ENCODE results near the gene GPR137.

Gene GPR137

DNA sequence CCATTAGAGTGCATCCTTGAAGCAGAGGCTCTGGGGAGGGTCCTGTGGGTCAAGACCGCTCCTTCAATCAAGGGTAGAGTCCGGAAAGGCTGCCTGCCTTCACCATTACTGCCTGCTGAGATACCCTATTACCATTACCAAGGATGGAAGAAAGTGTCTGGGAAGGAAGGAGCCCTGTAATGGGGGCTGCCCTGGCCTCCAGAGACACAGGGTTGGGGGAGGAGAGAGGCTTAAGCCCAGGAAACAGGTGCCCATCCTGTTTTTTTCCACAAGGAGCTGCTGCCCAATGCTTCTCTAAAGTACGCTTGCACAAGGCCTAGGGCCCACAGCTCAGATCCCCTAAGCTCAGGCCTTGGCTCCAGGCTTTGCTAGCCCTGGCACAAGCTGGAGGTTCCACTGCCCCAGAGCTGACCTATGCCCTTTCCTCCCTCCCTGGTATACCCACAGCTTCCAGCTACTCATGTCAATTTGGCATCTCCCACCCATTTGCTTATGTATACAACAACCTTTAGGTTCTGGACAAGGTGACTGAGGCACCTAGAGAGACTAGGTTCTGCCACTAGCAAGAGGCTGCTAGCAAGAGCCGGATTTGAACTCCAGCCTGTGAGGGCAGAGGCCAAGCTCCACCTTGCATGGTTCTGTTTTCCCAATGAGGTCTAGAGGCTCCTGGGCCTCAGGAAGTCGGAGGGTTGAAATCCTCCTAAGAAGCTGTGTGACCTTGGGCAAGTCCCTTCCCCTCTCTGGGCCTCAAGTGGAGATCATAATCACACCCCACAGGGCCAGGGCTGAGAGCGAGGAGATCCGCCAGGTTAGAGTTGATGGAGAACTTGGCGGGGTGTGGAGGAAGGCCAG is 35.9 kb upstream of the GPR137 start:
- DNase-seq (ENCODE audit: low spot score): no peak

DNA sequence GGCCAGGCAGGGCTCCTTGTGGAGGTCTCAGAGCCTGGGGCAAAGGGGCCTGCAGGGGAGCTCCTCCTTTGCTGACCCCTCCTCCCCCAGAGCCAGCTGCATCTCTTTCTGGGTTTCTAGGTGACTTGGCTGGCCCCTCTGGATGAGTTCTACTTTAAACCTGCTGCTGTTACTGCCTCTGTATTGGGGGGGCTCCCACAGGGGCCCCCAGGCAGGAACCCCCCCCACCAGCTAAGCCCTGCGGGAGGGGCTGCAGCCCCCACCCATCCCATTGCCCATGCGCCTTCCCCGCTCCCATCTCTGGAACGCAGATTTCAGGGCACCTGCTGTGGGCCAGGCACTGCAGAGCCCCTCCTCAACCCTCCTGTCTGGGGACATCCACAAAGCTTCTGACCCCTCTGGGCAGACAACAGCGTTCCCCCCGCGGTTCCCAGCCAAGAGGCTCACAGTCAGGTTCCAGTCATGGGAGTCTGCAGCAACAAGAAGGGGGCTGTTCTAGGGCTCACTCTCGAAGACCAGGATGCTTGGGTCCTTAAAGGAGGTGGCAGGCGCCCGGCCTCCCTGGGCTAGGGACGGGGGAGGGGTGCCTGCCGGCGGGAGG is 35.1 kb upstream of the GPR137 start:
- DNase-seq (ENCODE audit: low spot score): no peak

DNA sequence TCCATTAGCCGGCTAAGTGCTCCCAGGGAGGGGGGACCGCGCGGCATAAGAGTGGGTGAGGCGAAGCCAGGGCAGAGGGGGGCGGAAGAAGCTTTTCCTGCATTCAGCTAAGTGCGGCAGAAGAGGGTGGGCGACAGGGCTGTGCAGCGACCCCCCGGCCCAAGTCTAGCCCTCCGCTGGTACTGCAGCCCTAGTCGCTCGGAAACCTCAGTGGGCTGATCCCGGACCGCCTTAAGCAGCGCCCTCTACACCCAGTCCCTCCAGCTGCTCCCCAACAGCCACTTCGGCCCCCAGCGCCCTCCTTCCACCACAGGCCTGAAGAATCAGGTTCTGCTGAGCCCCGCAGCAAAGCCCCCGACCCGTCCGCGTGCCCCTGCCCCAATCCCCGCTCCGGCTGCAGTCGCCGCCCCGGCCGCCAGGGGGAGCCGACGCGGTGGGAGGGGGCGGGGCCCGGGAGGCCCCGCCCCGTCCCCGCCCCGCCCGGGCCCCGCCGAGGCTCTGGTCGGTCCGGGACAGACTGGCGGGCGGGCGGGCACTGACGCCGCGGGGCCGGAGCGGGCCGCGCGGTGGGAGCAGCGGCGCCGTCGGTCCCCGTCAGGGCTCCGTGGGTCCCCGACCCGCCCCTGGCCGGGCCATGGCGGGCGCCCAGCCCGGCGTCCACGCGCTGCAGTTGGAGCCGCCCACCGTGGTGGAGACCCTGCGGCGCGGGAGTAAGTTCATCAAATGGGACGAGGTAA is 34.5 kb upstream of the GPR137 start, which contains the start of gene PLCB3:
PLCB3 (plus strand) TSS at position 515 of the 737 bp plus-strand sequence; CDS start at position 635, 120 bp downstream.
- DNase-seq (ENCODE audit: low spot score): peak; percentile 57

DNA sequence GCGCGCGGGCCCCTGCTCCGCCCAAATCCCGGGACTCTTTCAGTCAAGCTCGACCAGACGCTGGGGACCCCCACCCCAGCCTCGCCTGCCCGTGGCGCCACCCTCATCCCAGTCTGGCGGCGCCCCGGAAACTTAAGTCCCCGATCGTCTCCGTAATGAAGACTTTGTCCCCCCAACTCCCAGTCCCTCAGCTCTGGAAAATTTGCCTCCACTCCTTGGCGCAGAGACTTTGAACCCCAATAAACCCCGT is 34.0 kb upstream of the GPR137 start:
- DNase-seq (ENCODE audit: low spot score): no peak

DNA sequence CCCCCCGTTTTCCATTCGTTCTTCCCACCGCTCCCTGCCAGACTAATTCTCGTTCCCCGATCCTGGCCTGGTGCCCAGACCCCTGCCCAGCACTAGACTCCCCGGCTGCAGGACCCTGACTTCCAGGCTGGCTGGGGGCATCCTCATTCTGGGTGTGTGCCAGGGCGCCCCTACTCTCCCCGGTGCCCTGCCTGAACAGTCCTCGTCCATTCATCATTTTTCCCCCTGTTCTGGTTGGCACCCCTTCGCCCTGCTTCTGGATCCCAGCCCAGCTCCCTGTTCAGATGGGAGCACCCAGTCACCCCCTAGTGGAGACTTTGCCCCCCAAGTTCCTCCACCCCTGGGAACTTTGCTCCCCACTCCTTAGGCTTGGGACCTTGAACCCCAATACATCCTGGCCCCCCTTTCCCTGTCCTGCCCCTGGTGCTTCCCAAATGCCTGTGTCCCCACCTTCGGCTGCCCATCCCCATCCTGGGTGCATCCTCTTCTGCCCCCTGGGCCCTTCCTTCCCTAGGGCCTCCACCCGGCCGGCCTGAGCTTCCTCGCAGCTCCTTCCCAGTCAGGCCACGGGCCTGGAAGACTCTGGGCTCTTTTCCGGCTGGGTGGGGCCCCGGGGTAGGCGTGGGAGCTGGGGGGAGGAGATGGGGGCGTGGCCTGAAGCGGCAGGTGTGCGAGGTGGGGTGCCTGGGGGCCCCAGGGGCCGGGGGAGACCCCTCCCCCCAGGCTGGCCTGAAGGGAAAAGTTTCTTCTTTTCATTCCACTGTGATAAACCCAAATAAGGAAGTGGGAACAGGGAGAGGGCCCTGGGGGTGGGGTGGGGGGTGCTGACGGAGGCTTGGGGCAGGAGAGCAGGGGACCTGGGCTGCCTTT is 33.4 kb upstream of the GPR137 start:
- peak; percentile 58 for DNase-seq (ENCODE audit: low spot score)

DNA sequence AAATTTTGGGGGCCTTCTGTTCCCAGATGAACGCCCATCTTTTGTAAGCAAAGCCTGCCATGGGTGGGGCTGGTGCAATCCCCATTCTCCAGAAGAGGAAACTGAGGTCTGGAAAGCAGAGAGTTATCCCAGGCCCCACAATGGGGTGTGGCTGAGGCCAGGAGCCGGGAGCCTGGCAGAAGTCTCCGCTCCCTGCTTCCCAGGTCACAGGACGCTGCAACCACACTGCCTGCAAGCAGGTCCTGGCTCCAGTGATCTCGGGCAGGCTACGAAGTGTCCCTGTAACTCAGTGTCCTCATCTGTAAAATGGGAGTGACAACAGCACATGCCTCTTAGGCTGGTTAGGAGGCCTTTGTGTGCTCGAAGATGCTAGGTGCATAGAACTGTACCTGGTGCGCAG is 32.6 kb upstream of the GPR137 start:
- DNase-seq (ENCODE audit: low spot score): no peak

DNA sequence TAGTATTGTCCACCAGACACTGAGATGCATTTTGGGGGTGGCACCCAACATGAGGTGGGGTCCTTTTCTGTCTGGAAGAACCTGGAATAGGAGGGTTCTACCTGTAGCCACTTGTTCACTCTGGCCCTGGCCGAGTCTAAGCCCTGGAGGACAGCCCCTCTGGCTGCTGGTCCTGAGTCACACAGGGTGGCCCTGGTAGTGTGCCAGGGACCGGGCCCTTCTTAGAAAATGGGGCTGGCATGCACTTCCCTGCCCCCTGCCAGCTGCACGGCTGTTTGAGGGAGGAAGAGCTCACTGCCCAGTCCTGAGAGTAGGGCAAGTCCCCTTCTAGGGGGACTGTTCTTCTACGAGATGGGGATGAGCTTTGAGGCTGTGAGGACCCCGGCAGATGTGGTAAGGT is 32.2 kb upstream of the GPR137 start:
- DNase-seq (ENCODE audit: low spot score): no peak

DNA sequence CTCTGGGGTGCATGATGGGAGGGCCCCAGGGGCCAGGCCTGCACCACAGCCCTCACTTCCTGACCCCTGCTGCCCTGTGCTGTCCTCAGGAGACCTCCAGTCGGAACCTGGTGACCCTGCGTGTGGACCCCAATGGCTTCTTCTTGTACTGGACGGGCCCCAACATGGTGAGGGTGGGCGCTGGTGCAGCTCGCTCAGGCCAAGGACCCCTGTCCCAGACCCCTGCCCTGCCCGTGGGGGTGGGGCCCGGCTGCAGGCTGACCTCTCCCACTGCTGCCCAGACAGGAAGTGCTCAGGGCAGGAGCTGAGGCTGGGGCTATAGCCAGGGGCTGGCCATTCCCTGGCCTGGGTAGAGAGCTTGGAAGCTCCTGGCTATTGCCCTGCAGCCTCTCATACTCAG is 31.3 kb upstream of the GPR137 start:
- DNase-seq (ENCODE audit: low spot score): no peak

DNA sequence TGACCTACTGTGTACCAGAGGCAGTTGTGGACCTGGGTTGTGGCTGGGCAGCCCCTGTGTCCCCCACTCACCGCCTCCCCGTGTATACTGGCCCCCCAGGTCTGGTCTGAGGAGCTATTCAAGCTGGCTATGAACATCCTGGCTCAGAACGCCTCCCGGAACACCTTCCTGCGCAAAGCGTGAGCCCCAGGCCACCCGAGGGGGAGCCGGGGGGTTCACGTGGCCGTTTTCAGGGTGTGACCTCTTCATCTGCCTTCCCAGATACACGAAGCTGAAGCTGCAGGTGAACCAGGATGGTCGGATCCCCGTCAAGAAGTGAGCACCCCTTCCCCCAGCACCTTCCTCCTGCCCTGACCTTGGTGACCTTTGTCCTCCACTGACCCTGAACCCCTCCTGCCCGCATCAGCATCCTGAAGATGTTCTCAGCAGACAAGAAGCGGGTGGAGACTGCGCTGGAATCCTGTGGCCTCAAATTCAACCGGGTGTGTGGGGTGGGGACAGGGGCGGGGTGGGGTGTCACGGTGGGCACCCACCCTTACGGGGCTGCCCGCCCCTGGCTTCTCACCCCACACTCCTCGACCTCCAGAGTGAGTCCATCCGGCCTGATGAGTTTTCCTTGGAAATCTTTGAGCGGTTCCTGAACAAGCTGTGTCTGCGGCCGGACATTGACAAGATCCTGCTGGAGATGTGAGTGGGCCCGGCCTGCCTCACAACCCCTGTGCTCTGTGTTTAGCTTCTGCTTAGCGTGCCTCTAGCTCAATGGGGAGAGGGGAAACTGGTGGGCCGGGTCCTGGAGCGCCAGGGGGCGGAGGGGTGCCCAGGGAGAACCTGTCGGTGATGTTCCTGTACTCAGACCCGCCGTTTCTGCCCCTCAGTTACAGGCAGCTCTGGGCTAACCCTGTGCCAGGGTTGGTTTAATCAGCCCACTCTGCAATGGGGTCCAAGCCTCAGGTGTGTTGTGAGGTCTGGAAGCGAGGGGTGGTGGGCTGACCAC is 30.2 kb upstream of the GPR137 start:
- DNase-seq (ENCODE audit: low spot score): no peak

DNA sequence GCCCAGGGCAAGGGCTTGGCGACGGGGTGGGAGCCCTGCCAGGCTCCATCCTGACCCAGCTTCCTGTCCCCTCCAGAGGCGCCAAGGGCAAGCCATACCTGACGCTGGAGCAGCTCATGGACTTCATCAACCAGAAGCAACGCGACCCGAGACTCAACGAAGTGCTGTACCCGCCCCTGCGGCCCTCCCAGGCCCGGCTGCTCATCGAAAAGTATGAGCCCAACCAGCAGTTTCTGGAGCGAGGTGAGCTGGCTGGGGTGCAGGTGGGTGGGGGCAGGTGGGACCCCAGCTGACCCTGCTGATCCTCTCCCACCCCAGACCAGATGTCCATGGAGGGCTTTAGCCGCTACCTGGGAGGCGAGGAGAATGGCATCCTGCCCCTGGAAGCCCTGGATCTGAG is 29.3 kb upstream of the GPR137 start:
- DNase-seq (ENCODE audit: low spot score): no peak

DNA sequence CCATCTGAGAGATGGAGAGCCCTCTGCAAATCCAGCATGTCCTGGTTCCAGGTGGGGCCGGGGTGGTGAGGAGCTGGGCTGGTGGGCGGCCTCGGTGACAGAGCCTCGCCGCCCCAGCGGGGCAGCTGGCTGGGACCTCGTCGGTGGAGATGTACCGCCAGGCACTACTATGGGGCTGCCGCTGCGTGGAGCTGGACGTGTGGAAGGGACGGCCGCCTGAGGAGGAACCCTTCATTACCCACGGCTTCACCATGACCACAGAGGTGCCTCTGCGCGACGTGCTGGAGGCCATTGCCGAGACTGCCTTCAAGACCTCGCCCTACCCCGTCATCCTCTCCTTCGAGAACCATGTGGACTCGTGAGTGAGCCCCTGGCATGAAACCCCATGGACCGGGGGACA is 27.3 kb upstream of the GPR137 start:
- no peak for DNase-seq (ENCODE audit: low spot score)

DNA sequence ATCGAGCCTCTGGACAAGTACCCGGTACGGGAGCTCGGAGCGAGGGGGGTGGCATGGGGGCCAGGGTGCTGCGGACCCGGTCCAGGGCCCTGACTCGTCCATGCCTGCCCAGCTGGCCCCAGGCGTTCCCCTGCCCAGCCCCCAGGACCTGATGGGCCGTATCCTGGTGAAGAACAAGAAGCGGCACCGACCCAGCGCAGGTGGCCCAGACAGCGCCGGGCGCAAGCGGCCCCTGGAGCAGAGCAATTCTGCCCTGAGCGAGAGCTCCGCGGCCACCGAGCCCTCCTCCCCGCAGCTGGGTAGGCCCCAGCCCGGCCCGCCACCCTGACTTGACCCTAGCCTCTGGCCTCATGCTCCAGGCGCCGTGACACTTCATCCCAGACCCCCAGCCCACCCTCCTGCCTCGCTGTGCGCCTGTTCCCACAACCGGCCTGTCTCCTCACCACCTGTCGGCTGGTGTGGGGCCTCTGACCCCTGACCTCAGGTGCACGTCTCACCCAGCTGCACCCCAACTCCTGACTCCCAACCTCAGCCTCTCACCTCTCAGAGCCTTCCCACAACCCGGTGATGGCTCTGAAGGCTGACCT is 26.6 kb upstream of the GPR137 start:
- no peak for DNase-seq (ENCODE audit: low spot score)

DNA sequence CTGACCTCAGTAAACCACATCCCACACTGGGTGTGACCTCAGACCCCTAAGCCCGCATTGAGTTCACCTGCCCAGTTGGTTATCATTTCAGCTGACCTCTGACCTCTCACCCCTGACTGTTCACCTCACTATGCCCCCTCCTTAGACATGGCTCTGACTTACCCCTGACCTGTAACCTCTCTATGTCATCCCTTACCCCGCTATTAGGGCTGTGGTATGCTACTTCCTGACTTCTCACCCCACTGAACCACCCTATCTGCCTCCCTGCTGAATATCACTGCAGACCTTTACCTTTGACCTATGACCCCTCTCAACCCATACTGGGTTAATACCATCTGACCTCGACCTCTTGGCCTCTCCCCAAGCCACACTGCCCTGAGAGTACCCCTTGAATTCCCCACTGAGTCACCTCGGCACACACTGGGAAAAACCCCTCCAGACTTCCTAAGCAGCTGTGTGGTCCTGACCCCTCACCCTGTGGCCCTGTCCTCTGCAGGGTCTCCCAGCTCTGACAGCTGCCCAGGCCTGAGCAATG is 26.0 kb upstream of the GPR137 start:
- no peak for DNase-seq (ENCODE audit: low spot score)

DNA sequence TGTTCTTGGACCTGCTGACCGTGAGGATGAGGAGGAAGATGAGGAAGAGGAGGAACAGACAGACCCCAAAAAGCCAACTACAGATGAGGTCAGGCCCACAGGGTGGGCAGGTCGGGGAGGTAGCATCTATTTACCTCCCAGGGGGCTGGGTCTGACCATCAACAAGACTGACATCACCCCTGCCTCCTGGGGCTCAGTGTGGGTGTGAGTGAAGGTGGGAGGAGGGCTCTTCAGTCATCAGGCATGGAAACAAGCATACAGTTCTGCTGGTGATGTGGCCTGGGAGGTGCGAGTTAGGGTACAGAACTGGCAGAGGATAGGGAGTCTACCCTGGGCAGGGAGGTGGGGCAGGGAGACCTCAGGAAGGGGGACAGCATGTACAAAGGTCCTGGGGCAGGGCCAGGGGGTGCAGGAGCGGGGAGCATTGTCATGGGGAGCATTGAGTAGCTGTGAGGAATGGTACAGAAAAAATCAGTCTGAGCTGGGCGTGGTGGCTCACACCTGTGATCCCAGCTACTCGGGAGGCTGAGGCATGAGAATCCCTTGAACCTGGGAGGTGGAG is 25.4 kb upstream of the GPR137 start:
- no peak for DNase-seq (ENCODE audit: low spot score)

DNA sequence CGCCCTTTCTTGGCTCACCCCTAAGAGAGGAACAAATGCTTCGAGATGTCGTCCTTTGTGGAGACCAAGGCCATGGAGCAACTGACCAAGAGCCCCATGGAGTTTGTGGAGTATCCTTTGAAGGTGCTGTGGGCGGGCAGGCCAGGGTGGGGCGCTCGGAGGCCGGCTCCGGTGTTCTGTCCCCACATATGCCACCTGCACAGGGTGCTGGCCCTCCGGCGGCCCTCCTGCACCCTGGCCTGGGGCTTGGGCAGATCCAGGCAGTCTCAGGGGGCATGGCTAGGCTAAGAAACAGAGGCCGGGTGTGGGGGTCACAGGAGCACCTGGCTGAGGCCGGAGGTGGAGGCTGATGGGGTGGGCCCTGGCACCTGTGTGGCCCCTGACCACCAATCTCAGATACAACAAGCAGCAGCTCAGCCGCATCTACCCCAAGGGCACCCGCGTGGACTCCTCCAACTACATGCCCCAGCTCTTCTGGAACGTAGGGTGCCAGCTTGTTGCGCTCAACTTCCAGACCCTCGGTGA is 24.0 kb upstream of the GPR137 start:
- no peak for DNase-seq (ENCODE audit: low spot score)

DNA sequence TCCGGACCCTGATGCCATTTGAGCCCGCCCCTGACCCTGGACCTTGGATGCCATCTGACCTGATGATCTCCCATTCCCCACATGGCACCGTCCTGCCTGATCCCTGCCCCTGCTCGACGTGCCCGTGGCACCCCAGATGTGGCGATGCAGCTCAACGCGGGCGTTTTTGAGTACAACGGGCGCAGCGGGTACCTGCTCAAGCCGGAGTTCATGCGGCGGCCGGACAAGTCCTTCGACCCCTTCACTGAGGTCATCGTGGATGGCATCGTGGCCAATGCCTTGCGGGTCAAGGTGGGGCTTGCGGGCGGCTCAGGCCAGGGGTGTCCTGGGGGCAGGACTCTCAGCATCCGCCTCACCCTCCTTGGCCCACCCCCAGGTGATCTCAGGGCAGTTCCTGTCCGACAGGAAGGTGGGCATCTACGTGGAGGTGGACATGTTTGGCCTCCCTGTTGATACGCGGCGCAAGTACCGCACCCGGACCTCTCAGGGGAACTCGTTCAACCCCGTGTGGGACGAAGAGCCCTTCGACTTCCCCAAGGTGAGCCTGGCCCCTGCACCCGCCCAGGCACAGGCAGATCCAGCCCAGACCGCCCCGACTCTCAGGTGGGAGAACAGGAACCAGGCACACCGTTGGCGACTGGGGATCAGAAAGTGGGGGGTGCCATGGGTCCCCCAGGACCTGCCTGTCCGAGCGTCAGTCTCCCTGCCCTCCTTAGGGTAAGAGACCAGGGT is 23.2 kb upstream of the GPR137 start:
- no peak for DNase-seq (ENCODE audit: low spot score)

DNA sequence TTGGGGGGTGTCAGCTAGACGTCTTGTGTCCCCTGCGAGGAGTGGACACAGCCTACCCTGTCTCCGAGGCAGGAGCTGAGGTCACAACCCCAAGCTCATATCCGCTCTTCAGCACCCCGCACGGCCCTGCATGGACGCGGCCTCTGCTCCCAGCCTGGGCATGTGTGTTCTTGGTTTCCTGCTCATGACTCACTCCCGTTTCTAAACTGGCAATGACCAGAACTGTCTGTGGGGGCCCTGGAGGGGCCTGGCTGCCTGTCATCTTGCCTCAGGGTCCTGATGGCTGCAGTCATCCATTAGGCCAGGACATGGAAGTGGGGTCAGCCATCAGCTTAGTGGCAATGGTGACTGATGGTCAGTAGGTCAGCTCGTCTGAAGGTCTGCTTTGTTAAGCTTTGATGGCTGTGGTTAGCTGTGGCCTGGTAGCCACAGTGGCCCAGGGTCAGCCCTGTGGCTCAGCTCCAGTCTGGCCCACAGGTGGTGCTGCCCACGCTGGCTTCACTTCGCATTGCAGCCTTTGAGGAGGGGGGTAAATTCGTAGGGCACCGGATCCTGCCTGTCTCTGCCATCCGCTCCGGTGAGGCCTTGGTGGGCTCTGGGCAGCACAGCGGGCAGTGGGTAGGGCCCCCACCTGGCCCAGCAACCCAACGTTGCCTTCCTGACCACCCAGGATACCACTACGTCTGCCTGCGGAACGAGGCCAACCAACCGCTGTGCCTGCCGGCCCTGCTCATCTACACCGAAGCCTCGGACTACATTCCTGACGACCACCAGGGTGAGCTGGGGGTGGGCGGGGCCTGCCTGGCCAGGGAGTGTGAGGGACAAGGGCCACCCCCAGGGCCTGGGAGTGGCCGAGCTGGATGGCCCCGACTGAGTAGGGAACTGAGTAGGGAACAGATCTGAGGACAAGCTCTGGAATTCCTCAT is 22.4 kb upstream of the GPR137 start:
- DNase-seq (ENCODE audit: low spot score): no peak

DNA sequence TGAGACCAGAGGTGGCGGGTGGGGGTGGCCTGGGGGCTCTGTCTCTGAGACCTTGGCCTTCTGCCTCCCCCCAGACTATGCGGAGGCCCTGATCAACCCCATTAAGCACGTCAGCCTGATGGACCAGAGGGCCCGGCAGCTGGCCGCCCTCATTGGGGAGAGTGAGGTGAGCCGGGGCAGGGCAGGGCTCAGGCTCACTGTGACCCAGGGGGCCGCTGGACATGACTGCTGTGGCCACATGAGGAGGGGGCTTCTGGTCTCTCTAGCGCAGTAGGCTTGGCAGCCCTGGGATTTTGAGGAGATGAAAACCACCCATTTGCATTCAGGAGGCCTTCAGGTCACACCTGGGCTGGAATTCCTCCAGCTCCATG is 21.7 kb upstream of the GPR137 start:
- no peak for DNase-seq (ENCODE audit: low spot score)
